ENCODE results near the gene VPS8.

VPS8 gene

DNA sequence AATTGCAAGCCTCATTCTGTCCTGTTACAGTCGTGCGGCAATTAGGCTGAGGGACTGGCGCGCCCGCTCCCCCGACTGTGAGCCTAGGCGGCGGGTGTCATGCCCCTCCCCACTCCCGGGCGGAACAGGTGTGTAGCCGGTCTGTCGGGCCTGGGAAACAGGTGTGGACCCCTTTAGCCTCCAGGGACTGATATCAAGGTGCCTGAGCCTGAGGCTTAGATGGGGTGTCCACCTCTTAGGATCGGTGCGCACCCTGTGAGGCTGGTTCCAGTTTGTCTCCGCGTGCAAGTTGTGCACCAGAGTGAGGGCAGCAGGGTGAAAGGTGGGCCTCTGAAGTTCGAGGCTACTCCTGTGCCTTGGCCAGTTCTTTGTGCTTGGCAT, 686 bp downstream of the VPS8 start:
- DNase-seq = no peak

DNA sequence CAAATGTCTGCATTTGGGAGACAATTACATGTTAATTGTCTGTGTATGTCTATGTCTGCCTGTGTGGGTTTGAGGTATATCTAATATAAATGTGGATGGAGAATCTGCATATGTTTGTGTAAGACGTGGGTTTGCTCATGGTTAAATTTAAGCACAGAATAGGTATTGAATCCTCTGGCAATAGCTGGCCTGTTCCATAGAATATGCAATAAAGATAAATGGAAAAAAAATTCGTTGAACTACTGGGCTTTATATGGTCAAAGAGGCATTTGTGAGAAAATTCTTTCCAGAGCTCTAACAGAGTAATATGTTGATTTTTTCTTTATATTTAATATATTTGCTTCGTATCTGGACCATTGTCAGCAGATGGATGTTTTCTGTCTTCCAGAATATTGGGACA, 1.4 kb downstream of the VPS8 start:
- DNase-seq = no peak

DNA sequence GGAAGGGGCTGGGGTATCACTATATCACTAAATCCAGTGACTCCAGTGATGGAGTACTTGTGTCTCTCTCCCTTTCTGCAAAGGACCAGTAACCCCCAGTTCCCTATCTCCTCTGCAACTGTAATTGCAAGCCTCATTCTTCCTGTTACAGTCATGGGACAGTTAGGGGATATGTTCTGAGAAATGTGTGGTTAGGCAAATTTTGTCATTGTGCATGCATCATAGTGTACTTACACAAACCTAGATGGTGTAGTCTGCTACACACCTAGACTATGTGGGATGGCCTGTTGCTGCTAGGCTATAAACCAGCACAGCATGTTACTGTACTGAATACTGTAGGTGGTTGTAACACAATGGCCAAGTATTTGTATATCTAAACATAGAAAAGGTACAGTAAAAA, 2.2 kb downstream of the VPS8 start:
- no peak for DNase-seq

DNA sequence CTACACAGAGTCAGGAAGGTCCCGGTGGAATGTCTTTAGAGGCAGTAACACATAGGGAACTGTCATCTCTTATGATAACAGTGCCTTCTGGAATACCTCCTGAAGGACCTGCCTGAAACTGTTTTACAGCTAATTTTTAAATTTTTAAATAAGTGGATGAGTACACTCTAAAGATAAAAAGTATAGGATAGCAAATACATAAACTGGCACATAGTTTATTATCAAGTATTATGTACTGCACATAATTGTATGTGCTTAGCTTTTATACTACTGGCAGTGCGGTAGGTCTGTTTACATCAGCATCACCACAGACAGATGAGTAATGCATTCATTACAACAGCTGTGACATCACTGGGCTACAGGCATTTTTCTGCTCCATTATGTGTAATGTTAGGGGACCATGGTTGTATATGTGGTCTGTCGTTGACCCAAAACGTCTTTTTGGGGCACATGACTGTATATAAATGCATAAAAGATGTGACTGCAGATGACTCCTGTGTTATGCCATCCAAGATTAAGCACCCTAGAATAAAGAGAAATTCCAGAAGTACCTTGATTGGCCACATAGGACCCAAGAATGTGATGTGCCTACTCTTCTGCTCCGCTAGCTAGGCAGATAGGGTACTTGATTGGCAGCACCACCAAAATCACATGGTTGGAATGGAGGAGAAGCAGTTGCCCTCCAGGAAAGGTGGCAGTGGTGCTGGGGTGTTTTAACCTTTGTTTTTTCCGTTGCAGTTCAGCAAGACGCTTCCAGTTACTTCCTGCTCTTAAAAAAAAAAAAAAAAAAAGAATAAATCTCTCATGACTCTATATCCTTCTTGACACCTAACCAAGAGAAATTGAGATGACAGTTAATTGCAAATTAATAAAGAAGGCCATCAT, 3.3 kb downstream of the VPS8 start:
- DNase-seq = no peak

- no peak for DNase-seq
These were observed 4.6 kb downstream of the VPS8 start for GRCh38 chr3:184816614-184817013.

GRCh38 chr3:184820525-184820924, 8.6 kb downstream of the VPS8 start:
- DNase-seq = no peak

GRCh38 chr3:184821034-184821433, 9.1 kb downstream of the VPS8 start:
- DNase-seq = no peak

GRCh38 chr3:184822081-184822480, 10.1 kb downstream of the VPS8 start:
- DNase-seq = no peak

GRCh38 chr3:184822654-184823053, 10.7 kb downstream of the VPS8 start:
- DNase-seq = no peak

DNA sequence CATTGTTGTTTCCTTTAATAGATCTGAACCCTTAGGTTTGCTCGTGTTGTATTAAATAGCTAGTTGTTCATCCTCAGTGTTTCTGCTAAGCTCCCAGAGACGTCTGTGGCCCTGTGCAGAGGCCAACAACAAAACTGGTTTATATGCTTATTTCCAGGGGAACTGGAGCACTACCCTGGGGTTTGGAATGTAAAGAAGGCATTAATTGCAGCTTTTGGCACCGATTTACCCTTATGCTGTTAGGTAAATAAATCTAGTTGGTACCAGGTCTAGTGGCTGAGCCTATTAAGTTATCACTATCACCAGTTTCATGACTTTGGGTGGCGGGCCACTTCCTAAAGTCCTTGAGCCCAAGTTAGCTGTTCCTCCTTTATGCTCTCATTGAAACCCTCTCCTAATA, 12.0 kb downstream of the VPS8 start:
- DNase-seq = no peak

GRCh38 chr3:184825121-184825820, 13.3 kb downstream of the VPS8 start:
- no peak for DNase-seq

DNA sequence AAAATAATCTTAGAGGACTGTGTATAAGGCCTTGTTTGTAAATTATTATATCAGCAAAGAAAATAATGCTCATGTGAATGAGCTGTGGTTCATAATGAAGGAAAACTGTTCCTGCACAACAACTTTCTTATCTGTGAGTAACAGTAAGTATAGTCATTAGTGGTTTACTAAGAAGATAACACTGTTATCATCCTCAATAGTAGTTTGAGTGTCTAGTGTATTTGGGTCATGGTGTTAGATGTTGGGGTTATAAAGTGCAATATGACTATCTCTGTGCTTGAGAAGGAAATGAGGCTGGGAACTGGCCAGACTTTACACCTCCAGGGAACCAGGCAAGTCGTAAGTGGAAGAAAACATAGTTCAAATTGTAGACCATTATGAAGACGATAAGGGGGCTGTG, 15.6 kb downstream of the VPS8 start:
- no peak for DNase-seq

- no peak for DNase-seq
These were observed 20.1 kb downstream of the VPS8 start for GRCh38 chr3:184832044-184832443.

DNA sequence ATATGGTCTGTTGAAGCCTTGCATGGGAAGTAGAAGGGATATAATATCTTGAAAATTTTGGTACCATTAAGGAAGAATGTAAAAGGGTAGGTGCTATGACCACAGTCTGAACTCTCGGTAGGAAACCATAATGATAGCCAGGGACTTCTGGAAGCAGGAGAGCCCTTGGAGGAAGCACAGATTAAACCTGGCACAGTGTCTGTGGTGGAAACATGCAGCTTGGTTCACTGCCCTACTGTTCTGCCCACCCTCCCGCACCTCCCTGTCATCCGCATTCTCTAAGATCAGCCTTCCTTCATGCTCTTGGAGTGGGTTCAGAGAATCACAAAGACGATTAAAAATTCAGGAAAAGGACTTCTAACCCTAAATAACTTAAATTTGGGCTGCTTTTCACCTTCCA, 20.9 kb downstream of the VPS8 start:
- no peak for DNase-seq

GRCh38 chr3:184836090-184836822, 24.3 kb downstream of the VPS8 start:
- no peak for DNase-seq

DNA sequence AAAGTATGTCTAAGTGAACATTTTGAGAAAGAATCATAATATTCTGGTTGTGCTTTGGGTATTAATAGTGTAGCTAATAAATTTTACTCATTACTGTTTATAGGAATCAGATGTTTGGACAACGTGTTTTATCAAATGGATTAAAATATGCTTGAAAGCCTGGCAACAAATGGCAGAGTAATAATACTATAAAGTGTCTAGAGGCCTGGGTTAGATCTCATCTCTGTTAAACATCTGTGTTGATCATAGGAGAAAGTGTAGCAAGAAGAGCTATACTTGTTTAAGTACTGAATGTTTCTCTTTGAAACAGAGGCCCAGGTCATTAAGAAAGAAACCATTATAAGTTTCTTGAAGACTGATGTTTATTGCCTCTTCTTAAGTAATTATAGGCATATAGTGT, 30.5 kb downstream of the VPS8 start:
- DNase-seq = no peak

DNA sequence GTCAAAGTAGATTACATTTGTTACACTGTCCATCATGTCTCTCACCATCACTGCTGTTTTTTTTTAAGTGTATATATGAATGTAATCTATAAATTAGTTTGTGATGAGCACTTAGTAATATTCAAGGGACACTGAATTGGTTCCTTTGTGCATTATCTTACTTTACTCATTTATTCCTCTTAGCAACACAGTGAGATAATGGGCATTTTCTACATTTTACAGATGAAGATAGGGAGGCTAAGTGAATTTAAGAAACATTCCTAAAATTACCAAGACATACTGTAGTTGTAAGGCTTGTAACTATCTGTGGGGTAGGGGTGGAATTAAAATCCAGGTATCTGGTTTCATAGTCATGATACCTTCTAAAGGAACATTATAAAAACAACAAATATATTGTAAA, 33.9 kb downstream of the VPS8 start:
- no peak for DNase-seq

GRCh38 chr3:184846496-184846895, 34.5 kb downstream of the VPS8 start:
- no peak for DNase-seq

- no peak for DNase-seq
These were observed 37.0 kb downstream of the VPS8 start for GRCh38 chr3:184848934-184849333.

- no peak for DNase-seq
These were observed 38.2 kb downstream of the VPS8 start for GRCh38 chr3:184850201-184850600.

DNA sequence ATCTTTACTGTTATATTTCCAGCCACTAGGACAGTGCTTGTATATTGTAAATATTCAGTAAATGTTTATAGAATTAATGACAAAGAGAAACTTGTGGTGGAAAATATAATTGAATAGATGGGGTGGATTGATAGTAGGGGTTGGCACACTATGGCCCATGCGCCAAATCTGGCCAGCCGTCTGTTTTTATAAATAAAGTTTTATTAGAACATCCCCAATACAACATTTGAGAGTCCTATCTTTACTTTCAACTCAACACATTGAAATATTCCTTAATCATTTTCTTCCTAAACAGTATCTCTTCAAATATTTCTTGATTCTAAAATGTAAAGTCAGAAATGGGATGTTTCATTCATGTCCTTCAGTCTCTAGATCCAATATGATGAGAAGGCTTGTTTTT, 45.1 kb downstream of the VPS8 start:
- DNase-seq = no peak

- DNase-seq = no peak
These were observed 52.0 kb downstream of the VPS8 start for GRCh38 chr3:184864000-184864399.

DNA sequence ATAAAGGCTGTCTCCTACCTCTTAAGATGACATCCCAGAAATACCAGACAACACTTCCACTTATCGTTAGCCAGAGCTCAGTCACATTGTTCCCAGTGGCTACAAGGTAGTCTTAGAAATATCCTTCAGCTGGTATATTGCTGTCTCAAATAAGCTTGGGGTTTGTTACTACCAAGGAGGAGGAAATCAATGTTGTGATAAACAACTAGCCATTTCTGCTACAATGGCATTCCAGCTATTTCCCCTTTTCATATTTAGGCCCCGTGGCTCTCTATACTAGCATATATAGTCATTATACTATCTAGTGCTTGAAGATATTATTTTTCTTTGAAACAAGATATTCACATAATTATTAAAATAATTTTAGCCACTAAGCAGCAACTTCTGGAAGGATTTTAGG, 56.5 kb downstream of the VPS8 start:
- no peak for DNase-seq

DNA sequence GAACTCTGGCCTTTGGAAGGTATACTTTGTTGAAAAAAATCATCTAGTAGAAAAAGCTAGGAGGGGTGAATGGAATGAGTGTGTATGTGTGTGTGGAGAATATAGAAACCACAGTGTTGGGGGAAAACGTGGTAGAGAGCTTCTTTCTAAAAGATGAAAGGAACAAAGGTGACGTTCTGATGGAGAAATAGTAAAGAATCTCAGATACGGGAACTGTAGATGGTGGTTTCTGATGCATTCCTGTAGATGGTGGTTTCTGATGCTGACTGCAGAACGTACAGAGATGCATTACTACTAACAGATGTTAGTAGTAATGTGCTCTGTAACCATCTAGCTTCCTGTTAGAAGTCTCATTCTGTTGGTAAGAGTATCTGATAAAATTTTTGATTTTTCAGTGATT, 60.2 kb downstream of the VPS8 start:
- DNase-seq = no peak
